SK-N-MC (cell line): Measurements from ENCODE around the gene IHH.

ENCODE experiments used
- EZH2 ChIP-seq: fragments of 200-600 bp; sonication (generic); IDR thresholded peaks from one replicate; pipeline ENCODE4 v1.6.1; 2017; ENCODE audit warnings: antibody characterized with exemption
- POLR2AphosphoS5 ChIP-seq: IDR thresholded peaks from 2 replicates; pipeline ENCODE4 v1.6.1; 2012; ENCODE audit warnings: mild to moderate bottlenecking, low read depth, low read length, borderline replicate concordance

DNA sequence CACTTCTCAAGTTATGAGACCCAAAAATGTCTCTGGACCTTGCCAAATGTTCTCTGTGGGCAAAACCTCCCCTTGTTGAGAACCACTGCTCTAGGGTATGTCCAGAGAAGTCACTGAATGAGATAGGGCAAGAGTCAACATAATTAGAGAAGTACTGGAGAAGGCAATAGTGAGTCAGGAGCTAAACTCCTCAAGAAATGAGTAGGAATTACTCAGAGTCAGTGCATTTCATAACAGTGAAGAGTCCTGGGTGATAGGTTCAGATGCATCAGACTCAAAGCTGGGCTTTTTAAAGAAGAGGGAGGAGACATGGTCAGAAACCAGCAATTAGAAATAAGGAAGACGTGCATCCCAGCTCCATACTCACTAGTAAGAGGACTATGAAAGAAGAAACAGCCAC, 38.6 kb upstream of the IHH start:
- TF ChIP-seq POLR2AphosphoS5 (no peak), EZH2 (no peak)
